ENCODE measurements around the gene USP10.

The USP10 gene

DNA sequence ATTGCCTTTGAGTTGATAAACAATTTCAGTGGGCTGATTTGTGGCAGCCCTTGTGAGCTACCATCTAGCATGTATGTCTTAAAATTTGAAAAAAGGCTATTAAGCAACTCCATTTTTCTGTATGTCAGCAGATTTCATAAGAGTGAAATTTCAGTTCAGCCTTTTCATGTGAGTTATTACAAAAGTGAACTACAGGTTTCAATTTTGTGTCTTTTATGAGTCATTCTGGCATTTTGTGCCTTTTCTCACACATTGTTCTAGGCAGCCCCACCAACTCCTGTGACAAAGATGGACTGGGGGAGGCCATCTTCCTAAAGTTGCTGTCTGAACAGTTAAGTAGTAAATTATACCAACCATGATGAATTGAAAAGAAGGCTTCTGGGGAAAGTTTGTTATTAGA lies 52.1 kb downstream of the USP10 start:
- TF ChIP-seq CTCF (IDR thresholded peaks at IDR 0.05; ENCODE audit: borderline replicate concordance, control extremely low read depth, extremely low read depth, insufficient read depth, missing control alignments), result no peak
- in situ Hi-C loops (cut with MboI; ENCODE audit: low sequenced_read_pairs, unreplicated experiment), result loop anchor here (10.0 kb wide), 1 partner anchor 213 kb away; no protein-coding TSS in a partner anchor
- peak; percentile 60 for DNase-seq (ENCODE audit: low spot score)

DNA sequence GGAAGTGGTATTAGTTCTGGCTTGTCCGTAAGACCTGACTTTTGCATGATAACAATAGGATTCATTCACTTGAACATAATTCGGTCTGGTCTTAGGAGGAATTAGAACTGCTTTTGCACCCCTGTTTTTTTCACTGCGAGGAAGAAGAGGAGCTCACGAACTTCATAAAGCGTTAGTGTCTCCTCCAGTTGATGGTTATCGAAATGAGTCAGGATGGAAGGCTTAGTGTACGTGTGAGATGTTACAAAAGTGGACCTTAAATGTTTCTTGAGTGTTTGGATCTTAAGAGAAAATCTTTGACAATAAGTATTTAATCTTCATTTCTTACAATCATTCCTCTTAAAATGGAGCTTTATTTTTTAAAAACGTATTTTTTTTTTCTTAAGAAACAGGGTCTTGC lies 52.8 kb downstream of the USP10 start:
- no peak for TF ChIP-seq CTCF (IDR thresholded peaks at IDR 0.05; ENCODE audit: borderline replicate concordance, control extremely low read depth, extremely low read depth, insufficient read depth, missing control alignments)
- in situ Hi-C loops (cut with MboI; ENCODE audit: low sequenced_read_pairs, unreplicated experiment), result loop anchor here (10.0 kb wide), 1 partner anchor 212 kb away; no protein-coding TSS in a partner anchor
- DNase-seq (ENCODE audit: low spot score), result no peak

GRCh38 chr16:84753412-84754326 lies 53.9 kb downstream of the USP10 start:
- no peak for DNase-seq (ENCODE audit: low spot score)
- TF ChIP-seq CTCF (IDR thresholded peaks at IDR 0.05; ENCODE audit: borderline replicate concordance, control extremely low read depth, extremely low read depth, insufficient read depth, missing control alignments), result no peak
- in situ Hi-C loops (cut with MboI; ENCODE audit: low sequenced_read_pairs, unreplicated experiment), result loop anchor here (10.0 kb wide), 1 partner anchor 211 kb away; no protein-coding TSS in a partner anchor

DNA sequence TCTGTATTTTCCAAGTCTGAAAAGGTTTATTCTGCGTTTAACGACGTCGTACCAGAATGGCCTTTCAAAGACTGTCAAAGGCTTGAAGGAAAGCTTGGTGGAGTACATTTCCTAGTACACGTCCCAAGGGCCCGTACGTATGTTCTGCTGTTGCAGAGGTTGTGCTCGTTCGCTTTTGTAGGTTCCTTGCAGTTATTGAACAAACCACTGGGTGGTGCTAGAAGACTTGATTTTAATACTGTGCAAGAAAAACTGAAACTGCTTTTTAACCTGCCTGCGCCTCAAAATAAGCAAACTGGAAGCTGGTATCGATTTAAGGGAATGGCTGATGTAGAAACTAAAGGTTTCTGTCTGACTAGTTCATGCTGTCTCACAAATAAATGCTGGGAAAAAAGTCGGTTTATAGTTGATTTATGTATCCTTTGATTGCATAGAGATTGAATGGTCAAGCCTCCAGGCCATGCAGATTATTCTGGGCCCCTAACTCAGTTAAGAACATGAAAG lies 54.6 kb downstream of the USP10 start:
- TF ChIP-seq CTCF (IDR thresholded peaks at IDR 0.05; ENCODE audit: borderline replicate concordance, control extremely low read depth, extremely low read depth, insufficient read depth, missing control alignments), result peak; percentile 65
- in situ Hi-C loops (cut with MboI; ENCODE audit: low sequenced_read_pairs, unreplicated experiment), result loop anchor here (10.0 kb wide), 1 partner anchor 210 kb away; no protein-coding TSS in a partner anchor
- DNase-seq (ENCODE audit: low spot score), result peak; percentile 74

GRCh38 chr16:84754956-84755672 lies 55.3 kb downstream of the USP10 start:
- no peak for TF ChIP-seq CTCF (IDR thresholded peaks at IDR 0.05; ENCODE audit: borderline replicate concordance, control extremely low read depth, extremely low read depth, insufficient read depth, missing control alignments)
- in situ Hi-C loops (cut with MboI; ENCODE audit: low sequenced_read_pairs, unreplicated experiment), result loop anchor here (10.0 kb wide), 1 partner anchor 210 kb away; no protein-coding TSS in a partner anchor
- no peak for DNase-seq (ENCODE audit: low spot score)

DNA sequence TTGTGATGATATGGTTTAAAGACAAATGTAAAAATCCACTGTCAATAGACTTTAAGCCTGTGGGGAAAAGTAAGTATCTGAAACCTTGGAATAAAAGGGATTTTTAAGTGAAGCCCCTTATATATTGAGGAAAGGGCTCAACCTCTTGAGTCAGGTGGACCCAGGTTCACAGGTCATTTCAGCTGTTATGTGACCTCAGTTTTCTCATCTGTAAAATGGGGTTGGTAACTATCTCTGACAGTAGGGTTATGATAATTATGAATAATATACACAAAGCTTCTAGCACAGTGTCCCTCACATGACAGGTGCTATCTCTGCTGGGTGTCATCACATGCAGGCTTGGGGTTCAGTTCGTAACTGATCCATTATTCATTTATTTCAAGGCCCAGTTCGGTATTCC lies 57.0 kb downstream of the USP10 start:
- no peak for TF ChIP-seq CTCF (IDR thresholded peaks at IDR 0.05; ENCODE audit: borderline replicate concordance, control extremely low read depth, extremely low read depth, insufficient read depth, missing control alignments)
- DNase-seq (ENCODE audit: low spot score), result no peak
- in situ Hi-C loops (cut with MboI; ENCODE audit: low sequenced_read_pairs, unreplicated experiment), result loop anchor here (10.0 kb wide), 1 partner anchor 208 kb away; no protein-coding TSS in a partner anchor
